Fibroblast of lung (primary cell): ENCODE data around the gene TESK1.
A peak's percentile ranks its signal among the peaks of the same experiment; 100 is the strongest.

Source experiments
- EZH2 ChIP-seq: IDR thresholded peaks from 2 replicates; pipeline ENCODE4 v1.5.1; 2012; ENCODE audit warnings: low read length, control low read depth, mild to moderate bottlenecking; ENCODE audit errors: missing control alignments
- TF ChIP-seq, protein P1 (sequence below), 2 donors: IDR thresholded peaks in 1 of 2; conservative IDR thresholded peaks in 1 of 2; 1 replicate in 1 of 2; 2 replicates in 1 of 2; pipeline ENCODE4 v1.5.1; 2011 to 2012; ENCODE audit warnings: low read length in 2 of 2, control low read depth in 1 of 2, inconsistent platforms in 1 of 2, low read depth in 1 of 2, mild to moderate bottlenecking in 1 of 2

DNA sequence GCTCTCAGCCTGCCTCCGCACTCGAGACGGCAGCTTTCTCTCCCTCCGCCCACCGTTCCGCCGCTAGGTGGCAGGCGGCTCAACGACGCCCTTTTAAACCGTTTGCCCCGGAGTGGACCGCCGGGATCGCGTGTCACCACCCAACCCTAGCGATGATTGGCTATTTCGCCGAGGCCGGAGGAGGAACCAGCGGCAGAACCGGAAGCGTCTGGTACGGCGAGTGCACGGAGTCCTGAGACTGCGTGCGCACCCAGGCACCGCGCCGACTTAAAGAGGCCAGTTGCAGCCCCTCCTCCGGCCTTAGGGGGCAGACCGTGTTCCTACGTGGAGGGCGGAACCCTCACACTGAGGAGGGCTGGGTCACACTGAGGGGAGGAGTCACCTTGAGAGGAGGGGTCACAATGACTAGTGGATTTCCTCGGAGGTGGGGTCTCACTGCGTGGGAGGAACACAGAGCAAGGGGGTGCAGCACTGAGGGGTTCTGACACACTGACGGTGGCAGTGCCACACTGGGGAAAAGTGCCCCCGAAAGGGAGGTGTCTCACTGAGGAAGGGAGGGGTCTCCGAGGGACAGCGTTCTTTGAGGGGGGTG, 980 bp upstream of the TESK1 start:
- TF ChIP-seq, protein P1, sequence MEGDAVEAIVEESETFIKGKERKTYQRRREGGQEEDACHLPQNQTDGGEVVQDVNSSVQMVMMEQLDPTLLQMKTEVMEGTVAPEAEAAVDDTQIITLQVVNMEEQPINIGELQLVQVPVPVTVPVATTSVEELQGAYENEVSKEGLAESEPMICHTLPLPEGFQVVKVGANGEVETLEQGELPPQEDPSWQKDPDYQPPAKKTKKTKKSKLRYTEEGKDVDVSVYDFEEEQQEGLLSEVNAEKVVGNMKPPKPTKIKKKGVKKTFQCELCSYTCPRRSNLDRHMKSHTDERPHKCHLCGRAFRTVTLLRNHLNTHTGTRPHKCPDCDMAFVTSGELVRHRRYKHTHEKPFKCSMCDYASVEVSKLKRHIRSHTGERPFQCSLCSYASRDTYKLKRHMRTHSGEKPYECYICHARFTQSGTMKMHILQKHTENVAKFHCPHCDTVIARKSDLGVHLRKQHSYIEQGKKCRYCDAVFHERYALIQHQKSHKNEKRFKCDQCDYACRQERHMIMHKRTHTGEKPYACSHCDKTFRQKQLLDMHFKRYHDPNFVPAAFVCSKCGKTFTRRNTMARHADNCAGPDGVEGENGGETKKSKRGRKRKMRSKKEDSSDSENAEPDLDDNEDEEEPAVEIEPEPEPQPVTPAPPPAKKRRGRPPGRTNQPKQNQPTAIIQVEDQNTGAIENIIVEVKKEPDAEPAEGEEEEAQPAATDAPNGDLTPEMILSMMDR (conservative IDR thresholded peaks at IDR 0.05 in 1 of 2, IDR thresholded peaks at IDR 0.05 in 1 of 2; ENCODE audit: low read depth in 1 of 2, low read length in 2 of 2), result peak; percentile 69 to 70
- no peak for TF ChIP-seq EZH2
